A549 treated with dexamethasone at 1 μM for 4 hours (cell line): ENCODE results near the gene LPAR2. TPM values are rescaled to one million over a fixed set of nuclear protein-coding genes. Genes with fewer than 3 reads are reported as not detected.

Experiments
- total RNA-seq: library from RNA; stranded (reverse); fragments of 200-300 nt; extraction: Qiagen RNA extraction; gene quantifications from 5 replicates; pipeline ENCODE4 v1.2.3, GENCODE V29; 2022

LPAR2 gene
- total RNA-seq: 3.4 to 5.9 TPM (median 5.7 TPM) in 5 replicates

DNA sequence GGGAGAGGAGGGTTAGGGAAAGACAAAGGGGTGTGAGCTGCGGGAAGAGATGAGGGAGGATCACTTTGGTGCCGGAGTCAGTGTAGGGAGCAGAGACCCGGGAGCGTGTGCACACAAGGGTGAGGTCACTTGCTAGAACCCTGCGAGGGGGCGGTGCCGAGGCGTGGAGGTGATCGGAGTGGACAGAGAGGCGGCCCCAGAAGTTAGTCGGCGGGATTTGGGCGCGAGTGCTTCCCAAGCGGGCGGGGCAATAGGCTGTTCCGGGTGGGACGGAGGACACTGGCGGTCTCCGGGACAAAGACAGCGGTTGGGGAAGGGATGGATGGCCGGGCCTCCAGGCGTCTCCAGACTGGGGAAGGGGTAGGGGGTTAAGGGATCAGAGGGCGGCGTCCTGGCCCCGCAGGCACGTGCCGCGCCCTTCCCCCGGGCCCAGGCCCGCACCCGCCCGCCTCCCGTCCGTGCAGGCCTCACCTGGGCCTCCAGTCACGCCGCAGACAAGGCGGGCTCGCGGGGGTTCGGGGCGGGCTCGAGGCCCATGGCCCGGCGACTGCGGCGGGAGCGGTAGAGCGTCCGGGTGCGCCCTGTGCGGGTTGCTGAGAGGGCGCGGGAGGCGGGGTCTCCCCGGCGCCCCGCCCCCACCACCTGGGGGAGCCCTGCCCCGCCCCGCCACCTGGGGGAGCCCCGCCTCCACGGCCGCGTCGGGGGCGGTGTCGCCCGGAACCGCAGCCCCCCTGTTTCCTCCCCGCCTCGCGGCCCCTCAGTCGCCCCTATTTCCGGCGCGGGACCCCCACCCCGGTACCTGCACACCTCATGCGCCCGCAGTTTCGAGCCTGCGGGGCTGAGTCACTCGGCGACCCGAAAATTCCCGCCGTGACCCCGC is at the start of gene LPAR2:
LPAR2 (minus strand) TSS at position 600 of the 880 bp plus-strand sequence. CDS start 945 bp downstream, outside the sequence.

DNA sequence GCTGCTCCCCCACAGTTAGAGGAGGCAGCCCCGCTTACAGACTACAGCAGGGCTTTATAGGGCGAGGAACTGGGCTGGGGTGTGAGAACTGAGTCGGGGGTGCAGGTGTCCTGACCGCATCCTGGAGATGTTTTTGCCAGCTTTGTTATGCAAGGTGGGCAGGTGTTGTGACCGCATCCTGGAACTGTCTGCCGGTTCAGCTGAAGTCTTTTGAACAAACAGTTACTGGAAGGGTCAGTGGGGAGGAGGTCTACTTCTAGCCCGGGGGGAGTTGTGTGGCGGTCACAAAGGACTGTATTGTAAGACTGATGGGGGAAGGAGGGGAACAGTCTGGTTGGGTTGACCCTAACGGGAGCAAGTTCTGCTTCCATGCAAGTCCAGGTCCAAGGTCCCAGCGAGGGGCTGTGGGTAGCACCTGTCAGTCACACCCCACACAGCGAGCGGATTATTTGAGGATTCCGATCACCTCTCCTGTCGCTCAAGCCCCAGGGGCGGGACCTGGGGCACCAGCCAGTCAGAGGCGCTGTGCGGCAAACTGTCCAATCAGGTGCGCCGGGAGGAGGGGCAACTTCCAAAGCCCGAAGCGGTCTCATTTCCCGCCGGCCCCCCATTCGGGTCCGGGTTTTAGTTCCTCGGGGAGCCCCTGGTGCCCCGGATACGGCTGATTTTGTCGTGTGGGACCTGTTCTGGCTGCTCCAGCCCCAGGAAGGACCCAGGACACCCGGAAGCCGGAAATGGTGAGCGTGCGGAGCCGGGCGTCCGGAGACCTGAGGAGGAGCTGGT is 40.4 kb upstream of the LPAR2 start, which contains the start of gene ZNF101:
ZNF101 (plus strand) TSS at position 610 of the 783 bp plus-strand sequence; CDS start at position 735, 125 bp downstream.

DNA sequence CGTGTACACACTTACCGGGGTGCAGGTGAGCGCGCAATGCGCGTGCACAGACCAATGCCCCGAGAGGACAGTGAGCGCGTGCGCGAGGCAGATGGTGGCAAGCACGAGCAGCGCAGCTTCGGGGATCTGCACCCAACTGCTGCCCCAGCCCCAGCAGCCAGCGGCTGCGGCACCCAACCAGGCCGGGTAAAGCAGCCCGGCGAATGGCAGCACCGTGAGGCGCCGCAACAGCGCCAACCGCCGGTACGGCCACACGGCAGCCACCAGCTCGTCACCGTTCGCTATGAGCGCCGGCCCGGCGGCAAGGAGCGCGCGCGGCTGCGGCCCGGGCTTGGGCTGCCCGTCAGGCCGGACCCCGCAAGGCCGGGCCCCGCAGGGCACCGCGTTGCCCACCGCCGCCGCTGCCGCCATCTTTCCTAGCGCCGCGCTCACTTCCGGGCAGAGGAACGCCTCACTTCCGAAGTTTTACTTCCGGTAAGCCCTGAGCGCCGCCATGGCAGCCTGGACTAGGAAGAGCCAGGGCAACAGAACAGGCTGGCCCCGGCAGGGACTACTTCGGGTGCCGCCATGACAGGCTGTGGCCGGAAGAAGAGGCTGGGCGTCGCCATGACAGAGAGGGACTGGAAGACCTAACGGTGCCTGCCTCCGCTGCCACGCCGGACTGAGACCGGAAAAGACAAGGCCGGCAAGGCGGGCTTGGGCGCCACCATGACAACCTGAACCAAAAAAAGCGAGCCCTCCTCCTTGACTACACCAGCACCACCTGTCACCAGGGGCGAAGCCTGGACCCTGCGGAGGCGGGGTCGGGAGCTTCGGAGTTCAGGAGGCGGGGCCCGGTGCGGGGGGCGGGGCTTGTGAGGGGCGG is 35.5 kb upstream of the LPAR2 start, which contains the start of gene ATP13A1:
ATP13A1 (minus strand) TSS at position 421 of the 865 bp plus-strand sequence; CDS start at position 411, 10 bp downstream.

DNA sequence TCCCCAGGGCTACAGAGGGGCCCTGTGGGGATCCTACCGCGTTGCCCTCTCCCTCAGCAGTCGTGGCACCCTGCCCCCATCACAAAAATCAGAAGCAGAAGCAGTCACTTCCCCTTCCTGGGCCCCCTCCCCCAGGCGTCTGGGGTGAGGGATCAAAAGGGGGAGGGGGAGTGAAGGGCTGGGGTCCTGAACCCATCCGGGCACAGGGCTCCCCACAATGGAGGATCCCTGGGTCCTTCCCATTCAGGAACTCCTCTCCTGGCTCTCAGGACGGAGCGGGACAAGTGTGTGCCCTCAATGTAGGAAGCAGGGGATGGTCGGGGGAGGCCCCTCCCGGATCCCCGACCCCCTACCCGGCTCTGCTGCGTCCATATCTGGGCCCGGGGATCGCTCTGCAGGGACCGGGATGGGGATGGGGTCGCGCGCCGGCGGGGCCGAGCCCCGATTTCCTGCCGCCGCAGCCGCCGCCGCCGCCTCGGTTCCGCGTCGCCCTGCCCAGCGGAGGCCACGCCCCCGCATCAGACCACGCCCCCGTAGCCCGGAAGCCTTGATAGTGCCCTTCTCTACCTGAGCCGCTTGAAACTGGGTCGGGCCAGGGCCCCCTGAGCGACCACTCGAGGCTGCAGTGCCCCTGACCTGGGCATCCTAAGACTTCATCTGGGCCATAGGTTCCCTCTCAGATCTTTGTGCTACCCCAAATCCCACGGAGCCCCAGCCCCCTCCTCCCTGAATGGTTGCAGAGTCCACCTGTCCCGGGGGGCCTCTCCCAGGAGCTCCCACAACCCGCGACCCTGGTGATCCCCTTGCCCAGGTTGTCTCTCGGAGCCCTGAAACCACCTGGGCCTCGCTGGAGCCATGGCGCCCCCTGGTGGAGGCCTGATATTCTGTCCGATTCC is 15.4 kb upstream of the LPAR2 start, which contains the start of gene GMIP:
GMIP (minus strand) TSS at position 500 of the 896 bp plus-strand sequence; CDS start at position 372, 128 bp downstream.

DNA sequence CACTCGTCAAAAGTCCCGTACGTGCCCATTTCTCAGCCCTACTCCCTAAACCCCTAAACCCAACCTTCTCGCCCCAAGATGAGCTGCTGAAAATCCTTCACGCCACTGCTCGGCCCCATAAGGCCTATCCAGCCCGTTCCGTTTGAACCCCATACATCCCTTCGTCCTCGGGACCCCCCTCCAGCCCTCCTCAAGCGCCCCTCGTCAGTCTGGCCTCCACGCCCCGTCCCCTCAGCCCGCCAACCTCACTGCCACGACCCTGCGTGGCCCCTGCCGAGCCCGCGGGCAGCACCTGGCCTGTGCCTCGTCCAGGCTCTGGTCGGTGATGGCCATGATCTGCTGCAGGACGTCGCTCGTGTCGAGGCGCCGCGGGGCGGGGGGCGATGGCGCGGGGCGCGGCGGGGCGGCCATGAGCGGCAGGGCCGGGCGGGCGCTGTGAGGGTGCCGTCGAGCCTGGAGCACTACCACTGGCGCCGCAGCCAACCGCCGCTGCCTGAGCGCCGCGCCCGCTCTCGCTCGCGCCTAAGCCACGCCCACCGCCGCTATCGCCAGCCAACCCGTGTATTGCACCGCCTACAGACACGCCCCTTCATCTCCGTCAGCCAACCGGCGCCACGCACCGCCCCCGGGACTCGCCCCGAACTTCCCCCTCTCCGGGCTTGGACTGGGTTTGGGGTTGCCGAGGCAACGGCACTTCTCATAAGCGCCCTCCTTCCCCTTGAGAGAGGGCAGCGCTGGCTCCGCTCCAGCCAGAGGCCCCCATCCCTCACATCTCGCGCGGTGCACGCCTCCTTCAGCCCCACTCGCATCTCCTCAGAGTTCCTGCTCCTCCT is 9.6 kb downstream of the LPAR2 start, which contains the start of gene PBX4:
PBX4 (minus strand) TSS at position 469 of the 833 bp plus-strand sequence; CDS start at position 411, 58 bp downstream.

Other genes with a start within 250 kb of the LPAR2 start
- gene GATAD2A, start 222.5 kb downstream of the LPAR2 start, total RNA-seq: 32.0 to 60.9 TPM (median 58.7 TPM) in 5 replicates
- 1.0 to 2.1 TPM (median 1.6 TPM) in 5 replicates for gene TSSK6, start 112.7 kb downstream of the LPAR2 start, total RNA-seq
- gene NDUFA13, start 112.0 kb downstream of the LPAR2 start, total RNA-seq: 131 to 208 TPM (median 148 TPM) in 5 replicates
- gene YJEFN3, start 99.3 kb downstream of the LPAR2 start, total RNA-seq: 0.94 to 4.2 TPM (median 3.4 TPM) in 5 replicates
- 0.11 to 0.31 TPM (median 0.18 TPM) in 5 replicates for gene CILP2, start 90.0 kb downstream of the LPAR2 start, total RNA-seq
- 1.3 to 2.6 TPM (median 2.1 TPM) in 5 replicates for gene PBX4, start 9.5 kb downstream of the LPAR2 start, total RNA-seq
- gene GMIP, start 15.4 kb upstream of the LPAR2 start, total RNA-seq: 4.6 to 6.2 TPM (median 5.2 TPM) in 5 replicates
- gene ATP13A1, start 35.5 kb upstream of the LPAR2 start, total RNA-seq: 19.2 to 37.1 TPM (median 36.1 TPM) in 5 replicates
- gene ZNF101, start 40.6 kb upstream of the LPAR2 start, total RNA-seq: 4.6 to 5.6 TPM (median 5.1 TPM) in 5 replicates
- 2.0 to 2.5 TPM (median 2.1 TPM) in 5 replicates for gene ZNF14, start 104.9 kb upstream of the LPAR2 start, total RNA-seq
- gene ZNF506, start 193.5 kb upstream of the LPAR2 start, total RNA-seq: 0.12 to 0.27 TPM (median 0.21 TPM) in 5 replicates
- gene ZNF253, start 237.7 kb upstream of the LPAR2 start, total RNA-seq: not detected in 5 replicates